HG03558 (cell line): ENCODE measurements around the gene FOXC2.

Experiments
- ATAC-seq: cut with Tn5 transposase; IDR thresholded peaks from one replicate; pipeline ENCODE4 v1.9.1; 2021; ENCODE audit warnings: moderate number of reproducible peaks; ENCODE audit not compliant: unreplicated experiment; ENCODE audit errors: extremely low read depth

The FOXC2 gene

DNA sequence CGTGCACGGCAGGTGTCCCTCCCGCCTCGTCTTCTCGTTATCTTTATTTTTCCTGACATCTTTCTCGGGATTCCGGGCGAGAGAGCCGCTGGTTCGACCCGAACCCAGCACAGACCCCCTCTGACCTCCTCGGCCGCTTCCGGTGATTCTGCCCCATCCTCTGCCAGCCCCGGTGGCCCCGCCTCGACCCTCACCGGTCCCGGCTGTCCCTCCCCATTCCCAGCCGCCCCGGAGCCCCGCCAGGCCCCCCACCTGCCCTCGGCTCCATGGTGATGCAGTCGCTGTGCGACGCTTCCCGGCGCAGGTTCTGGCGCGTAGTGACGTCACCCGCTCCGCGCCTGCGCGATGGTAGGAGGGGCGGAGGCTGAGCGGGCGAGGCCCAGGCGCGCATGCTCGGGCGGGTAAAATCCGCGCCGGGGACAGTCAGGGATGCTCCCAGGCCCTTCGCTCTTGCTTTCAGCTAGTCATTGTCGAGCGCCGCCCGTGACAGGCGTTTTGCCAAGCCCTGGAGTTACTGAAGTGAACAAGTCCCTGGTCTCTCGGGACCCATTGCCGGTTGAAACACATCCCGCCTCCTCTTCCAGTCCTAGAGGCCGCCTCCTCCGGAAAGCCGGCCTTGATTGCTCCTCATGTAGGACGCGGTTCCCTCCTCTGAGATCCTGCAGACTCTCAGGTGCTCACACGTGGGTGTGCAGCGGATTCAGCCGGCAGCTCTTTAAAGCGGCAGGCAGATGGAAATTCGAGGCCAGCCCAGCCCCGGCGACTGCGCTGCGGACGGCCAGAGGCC is 11.5 kb upstream of the FOXC2 start, which contains the start of gene MTHFSD:
Gene MTHFSD (minus strand): TSS at position 319 of the 787 bp plus-strand sequence. CDS start 51 bp downstream, at position 268.
- ATAC-seq = peak; percentile 65

- no peak for ATAC-seq
Observed at GRCh38 chr16:86555704-86556075, 10.9 kb upstream of the FOXC2 start.

GRCh38 chr16:86556576-86556975 is 10.1 kb upstream of the FOXC2 start:
- no peak for ATAC-seq

- ATAC-seq = no peak
Observed at GRCh38 chr16:86557587-86557986, 9.0 kb upstream of the FOXC2 start.

- ATAC-seq = no peak
Observed at GRCh38 chr16:86558355-86559193, 8.1 kb upstream of the FOXC2 start.

- ATAC-seq = no peak
Observed at GRCh38 chr16:86559802-86560305, 6.8 kb upstream of the FOXC2 start.

GRCh38 chr16:86562356-86562755 is 4.3 kb upstream of the FOXC2 start:
- no peak for ATAC-seq

DNA sequence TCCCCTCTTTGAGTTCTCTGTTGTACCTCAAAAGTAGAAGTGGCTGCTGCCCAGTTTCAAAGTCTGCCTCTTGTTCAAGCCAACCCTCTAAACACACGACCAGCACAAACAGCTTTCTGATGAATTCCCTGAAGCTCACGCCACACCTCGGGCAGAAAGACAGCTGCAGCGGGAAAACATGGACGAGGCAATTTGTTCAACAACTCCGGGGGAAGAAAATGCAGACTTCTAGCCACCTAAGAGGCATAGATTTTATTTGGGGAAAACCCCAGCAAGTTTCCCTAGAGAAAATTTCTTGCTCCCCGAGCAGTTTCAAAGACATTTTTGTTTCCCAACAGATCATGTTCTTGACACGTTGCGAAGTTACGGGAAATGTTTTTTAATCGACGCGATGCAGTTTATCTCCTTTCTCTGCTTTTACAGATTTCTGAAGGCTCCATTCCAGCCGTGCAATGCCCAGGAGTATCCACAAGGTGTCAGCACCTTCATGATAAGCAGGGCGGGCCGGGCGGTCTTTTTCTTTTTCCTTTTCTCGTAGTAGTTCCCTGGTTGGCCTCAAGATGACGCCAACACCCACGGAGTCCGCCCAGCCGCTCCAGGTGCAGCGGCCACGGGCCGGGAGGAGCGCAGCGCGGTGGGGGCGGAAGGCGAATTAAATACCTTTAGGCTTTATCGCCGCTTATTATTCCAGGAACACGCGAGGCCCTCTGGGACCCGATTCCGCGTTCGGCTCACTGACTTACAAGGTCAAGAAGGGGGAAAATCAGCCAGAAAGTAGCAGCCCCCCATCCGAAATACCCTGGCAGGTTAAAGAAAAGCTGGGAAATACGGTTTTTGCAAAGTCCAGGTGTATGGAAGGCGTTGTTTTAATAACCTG is 2.9 kb upstream of the FOXC2 start:
- no peak for ATAC-seq

- ATAC-seq = no peak
Observed at GRCh38 chr16:86565181-86565631, 1.4 kb upstream of the FOXC2 start.

DNA sequence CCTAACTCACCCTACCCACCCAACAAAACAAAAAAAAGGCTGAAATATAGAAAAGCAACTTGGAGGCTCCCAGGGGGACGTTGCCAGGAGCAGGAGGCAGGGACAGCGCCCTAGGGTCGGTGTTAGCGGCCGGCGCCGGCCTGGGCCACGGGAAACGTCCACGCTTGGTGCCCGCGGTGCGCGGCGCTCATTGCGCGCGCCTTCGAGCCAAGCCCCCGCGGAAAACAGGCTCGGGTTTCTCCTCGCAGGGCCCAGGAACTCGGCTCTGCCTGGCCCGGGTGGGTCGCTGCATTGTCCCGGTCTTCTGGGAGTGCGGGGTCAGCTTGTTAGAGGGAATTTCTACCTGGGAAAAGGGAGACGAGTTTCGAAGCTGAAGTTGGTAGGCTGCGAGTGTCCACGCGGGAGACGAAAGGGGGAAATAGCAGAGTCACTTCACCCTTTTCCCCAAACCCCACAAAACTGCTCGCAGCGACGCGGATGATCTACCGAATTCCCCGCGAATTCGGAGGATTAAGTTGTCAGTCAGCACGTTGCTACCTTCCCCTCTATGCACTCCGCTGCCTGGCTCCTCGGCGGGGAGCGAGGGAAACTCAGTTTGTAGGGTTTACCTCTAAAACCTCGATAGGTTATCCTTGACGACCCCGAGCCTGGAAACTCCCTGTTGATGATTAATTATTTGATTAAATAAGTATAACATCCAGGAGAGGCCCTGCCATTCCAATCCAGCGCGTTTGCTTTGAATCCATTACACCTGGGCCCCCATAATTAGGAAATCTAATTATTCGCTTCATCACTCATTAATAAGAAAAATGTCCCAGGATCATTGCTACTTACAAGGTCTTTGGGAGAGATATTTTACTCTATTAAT is 751 bp upstream of the FOXC2 start:
- no peak for ATAC-seq

- no peak for ATAC-seq
Observed at GRCh38 chr16:86566966-86567700, 504 bp downstream of the FOXC2 start.

- no peak for ATAC-seq
Observed at GRCh38 chr16:86567701-86568581, 1.3 kb downstream of the FOXC2 start.

DNA sequence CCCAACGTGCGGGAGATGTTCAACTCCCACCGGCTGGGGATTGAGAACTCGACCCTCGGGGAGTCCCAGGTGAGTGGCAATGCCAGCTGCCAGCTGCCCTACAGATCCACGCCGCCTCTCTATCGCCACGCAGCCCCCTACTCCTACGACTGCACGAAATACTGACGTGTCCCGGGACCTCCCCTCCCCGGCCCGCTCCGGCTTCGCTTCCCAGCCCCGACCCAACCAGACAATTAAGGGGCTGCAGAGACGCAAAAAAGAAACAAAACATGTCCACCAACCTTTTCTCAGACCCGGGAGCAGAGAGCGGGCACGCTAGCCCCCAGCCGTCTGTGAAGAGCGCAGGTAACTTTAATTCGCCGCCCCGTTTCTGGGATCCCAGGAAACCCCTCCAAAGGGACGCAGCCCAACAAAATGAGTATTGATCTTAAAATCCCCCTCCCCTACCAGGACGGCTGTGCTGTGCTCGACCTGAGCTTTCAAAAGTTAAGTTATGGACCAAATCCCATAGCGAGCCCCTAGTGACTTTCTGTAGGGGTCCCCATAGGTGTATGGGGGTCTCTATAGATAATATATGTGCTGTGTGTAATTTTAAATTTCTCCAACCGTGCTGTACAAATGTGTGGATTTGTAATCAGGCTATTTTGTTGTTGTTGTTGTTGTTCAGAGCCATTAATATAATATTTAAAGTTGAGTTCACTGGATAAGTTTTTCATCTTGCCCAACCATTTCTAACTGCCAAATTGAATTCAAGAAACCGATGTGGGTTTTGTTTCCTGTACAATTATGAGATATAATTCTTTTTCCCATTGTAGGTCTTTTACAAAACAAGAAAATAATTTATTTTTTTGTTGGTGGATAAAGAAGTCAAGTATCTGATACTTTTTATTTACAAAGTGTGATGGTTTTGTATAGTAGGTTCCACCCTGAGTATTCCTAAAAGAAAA is 2.3 kb downstream of the FOXC2 start:
- no peak for ATAC-seq

DNA sequence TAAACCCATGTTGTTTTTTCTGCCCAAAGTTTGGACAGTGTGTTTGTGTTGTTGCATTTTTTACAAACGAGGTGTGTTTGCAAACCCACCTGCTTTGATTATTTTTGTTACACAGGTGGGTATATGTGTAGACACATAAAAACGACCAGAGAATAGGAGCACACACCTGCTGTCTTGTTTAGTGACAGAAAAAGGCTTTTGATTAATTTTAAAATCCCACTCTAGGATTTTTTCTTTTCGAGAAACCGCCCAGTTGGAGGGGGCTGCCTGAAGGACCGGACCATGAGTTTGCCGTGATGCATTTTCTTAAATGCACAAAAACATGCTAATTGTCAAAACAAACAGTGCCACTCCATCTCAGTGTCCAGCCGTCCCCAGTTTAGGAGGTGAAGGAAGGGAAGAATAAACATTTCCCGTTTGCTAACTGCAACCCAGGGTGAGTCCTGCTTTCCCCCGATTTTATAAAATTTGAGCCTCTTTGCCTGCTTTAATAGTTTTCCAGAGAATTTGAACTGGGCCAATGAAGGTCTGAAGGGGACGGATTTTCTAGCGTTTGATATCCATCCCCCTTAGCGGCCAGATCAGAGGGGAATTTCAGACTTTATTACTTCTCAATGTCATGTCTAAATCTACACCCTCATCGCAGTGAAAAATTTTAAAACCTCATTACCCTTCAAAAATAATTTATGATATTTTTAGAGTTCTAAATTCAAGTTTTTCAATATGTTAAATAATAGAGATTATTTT is 3.2 kb downstream of the FOXC2 start:
- ATAC-seq = no peak

GRCh38 chr16:86570558-86571529 is 4.2 kb downstream of the FOXC2 start:
- ATAC-seq = no peak
